ENCODE data around the gene CMTR1.

The CMTR1 gene

DNA sequence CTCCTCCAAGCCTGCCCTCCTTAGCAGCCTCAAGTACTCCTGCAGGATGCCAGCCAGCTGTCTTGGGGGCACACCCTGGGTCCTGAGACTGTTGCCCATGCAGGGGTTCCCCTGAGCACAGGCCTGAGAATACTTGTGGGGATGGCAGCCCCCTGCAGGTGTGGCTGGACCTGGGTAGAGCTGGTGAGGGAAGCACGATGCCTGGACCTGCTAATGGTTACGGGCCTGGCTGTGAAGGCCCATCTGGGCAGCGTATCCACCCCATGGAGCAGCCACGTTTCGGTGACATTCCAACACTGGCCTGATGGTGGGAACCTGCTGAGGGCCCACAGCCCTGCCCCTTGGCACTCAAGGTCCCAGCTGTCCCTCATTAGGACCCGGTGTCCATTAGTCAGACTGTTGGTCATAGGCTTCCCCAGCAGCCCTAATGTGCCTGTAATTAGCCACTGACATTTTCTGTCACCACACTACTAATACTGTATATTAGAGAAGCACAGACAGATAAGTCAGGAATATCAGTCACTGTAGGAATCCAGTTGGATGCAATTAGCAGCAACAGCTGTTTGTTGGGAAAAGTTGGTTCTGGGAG is 46.3 kb downstream of the CMTR1 start:
- DNase-seq, result no peak

DNA sequence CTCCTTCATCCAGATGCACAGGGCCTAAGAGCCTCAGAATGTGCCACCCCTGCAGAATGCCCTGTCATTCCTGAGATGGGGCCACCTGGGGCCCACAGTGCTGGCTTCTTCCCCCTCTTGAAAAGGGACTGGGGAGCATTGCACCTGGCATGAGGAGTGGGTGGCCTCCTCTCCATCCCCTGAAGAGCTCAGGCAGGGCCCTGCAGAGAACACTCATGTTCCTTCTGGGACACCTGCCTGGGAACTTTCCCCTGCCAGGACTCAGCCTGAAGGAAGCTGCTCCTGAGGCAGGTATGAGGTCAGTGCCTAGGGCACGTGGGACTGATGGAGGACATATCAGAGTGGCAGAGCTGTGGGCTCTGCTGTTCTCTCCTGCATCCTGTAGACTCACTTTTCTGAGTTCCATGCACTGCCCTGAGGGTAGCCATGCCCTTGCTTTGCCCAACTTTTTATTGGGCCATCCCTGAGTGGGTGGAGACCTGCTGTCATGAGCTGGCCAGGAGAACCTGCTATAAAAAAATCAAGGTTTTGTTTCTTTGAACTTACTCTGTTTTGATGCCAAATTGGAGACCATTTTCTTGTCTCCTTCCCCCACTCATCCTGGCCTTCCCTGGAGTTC is 47.2 kb downstream of the CMTR1 start:
- no peak for DNase-seq

DNA sequence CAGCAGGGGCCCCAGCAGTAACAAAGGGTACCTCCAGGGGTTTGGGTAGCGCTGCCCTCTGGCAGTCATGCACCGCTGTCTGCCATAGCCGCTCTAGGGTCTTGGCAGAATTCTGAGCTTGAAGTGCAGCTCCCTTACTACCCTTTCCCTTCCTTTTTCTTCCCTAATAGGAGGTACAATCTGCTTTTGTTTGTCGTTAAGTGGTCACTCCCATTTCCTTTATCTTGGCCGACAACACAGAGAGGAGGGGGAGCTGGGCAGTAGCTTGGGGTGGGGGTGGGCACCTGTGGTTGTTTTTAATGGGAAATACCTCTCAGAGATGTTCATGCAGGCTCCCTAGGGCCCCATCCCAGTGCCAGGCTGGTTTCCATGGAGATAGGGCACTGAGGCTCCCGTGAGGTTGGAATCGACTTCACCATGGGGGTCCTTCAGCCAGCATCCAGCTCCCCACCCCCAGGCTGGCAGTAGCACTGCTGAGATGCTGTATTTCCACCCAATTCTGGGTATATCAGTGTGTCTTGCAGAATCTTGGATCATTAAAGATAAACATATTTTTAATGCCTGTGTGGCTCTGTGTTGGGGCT is 48.0 kb downstream of the CMTR1 start:
- no peak for DNase-seq

DNA sequence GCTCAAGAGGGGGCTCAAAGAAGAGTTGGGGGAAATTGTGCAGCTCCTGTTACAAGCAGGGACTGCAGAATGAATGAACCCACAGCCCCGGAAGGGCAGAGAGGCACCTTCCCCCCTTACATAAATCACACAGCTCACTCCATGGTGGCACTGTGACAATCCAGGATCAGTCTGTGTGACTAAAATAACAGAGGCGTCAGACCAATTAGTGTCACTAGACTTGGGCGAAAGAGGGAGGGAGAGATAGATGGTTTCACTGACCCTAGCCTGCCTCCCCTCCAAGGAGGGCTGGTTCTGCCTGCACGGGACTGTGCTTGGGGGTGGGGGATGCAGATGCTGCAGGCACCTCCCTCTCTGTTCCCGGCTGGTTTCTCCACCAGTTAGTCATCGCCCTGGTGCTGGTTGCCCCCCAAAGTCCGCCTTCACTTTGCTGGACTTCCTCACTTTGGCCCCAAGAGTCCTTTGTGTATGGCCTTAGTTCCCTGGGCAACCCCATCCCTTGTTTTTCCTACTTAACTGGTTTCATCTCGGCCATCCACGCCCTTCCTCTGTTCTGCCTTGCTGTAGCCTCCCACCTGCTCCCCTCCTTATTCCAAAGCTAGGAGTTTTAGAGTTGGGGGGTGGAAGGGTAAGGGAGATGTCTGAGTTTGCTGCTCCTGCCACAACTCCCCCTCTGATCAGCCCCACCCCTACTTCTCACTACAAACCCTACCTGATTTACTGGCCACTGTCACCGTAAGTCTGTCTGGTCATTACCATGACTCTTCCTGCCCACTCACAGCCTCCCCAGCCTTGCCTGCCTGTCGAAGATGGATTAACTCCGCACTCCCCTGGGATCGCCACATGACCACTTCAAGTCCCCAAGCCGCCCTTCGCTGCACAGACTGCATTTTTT is 48.9 kb downstream of the CMTR1 start:
- no peak for DNase-seq

DNA sequence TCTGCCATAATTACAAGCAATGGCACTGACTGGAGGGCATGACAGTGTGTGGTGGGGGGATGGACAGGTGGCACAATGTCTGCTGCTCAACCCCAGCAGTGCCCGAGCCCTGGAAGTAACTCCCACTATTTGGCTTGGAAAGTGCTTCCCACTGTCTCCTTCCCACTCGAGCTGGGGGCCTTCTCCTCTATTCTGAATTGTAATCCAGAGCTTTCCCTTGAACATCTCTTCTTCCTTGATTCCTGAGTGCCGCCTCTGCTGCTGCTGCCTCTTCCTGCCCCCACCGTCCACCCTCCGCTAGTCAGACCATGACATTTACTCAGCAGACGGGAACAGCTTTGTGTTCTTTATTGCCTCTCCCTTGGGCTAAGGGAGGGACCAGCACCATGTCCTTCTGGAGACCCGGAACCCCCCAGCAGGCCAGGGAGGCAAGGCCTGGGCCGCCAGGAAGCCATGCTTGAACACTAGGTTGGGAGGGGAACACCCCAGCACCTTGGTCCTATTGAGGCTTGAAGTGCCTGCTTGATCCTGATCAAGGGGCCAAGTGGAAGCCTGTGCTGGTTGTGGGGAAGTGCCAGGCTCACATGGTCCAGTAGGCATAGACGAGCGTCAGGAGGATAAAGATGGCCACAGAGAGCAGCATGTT is 49.7 kb downstream of the CMTR1 start:
- no peak for DNase-seq

DNA sequence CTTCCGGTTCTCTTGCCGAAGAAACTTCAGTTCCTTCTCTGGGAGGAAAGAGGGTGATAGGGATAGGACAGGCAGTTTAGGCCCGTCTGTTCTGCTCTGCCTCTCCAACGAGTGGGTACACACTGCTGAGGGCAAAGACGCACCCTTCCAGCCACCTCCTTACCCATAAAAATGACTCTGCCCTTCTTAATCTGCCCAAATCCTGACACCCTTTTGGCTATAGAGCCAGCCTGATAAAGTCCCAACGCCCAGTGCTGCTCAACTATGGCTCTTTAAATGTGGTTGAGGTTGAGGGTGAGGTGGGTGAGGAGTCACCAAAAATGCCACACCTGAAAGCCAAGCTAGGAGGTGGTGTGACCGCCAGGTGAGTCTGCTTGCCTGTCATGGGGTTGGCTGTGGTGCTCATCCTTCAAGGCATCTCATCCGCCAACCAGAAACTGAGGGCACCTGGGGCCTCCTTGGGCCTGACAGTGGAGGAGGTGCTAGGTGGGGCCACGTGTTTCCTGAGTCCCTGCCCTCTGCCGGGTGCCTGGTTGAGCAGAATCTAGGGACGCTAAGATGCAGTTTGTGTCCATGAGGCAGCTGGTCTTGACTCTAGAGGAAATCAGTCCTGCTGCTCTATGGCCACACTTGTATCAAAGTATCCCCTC is 50.4 kb downstream of the CMTR1 start:
- no peak for DNase-seq

DNA sequence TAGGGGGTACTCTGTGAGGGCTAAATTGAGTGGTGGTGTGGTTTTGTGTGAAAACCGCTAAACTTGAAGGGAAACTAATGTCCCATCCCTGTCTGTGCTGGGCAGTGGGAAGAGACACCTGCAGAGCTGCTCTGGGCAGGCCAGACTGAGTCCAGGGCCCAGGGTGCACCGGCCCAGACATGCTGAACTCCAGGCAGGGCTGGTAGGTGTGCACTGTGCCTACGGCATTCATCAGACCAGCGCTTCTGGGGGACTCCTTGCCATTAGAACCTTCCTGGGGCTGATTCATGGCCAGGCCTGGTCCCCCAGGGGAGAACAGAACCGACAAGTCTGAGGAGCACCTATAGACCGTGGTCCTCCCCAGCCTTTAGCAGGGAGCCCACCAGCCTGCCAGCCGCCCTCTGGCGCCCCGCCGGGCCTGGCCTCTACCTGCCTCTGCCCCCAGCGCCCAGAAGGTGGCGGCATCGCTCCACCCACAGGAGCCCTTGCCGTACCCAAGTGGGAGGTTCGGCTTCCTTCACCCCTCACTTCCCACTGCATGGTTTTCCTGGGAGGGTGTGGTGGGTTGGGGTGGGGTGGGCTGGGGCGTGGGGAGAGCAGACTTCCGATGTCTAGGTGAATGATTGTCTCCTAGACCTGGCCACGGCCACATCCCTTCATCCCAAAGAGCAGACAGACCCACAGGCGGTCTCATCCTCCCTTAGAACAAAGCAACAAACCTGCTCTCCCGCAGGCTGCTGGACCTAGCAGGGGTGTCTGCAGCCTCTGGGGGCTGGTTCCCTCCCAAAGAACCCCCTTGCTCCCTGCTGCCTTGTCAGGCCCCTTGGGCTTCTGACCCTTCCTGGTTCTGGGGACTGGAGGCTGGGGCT is 51.1 kb downstream of the CMTR1 start:
- DNase-seq, result peak; percentile 79

DNA sequence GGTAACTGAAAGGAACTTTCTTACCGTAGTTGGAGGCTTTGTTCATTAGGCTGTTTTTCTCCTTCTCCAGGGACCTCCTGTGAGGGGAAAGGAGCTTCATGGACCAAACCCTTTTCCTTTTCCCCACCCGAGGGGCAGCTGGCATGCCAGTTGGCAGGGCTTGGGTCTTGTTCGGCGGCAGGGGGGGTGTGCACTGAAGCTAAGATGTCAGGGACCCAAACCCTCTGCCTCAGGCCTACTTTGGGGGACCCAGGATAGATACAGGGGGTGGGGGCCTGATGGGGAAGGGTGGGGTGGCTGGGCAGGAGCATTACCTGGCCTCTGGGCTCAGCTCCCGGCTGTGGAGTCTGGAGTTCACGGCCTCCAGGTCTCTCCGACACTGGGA is 51.8 kb downstream of the CMTR1 start:
- no peak for DNase-seq

DNA sequence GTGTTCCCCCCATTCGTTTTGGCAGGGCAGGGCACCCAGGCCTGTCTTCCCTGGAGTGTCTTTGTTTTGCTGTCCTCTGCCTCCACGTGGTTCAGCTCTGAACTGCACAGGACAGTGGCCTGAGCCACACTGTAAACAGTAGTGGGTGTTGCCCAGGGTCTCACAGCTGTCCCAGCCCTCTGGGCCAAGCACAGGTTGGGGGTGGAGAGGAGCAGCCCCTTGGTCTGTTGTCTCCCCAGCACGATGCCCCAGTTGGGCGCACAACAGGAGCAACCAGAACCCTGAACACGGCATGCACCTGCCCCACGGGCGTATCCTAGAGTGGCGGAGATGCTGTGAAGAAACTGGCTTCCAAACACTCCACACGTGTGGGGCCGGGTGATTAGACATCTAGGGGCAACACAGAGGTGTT is 52.3 kb downstream of the CMTR1 start:
- no peak for DNase-seq

DNA sequence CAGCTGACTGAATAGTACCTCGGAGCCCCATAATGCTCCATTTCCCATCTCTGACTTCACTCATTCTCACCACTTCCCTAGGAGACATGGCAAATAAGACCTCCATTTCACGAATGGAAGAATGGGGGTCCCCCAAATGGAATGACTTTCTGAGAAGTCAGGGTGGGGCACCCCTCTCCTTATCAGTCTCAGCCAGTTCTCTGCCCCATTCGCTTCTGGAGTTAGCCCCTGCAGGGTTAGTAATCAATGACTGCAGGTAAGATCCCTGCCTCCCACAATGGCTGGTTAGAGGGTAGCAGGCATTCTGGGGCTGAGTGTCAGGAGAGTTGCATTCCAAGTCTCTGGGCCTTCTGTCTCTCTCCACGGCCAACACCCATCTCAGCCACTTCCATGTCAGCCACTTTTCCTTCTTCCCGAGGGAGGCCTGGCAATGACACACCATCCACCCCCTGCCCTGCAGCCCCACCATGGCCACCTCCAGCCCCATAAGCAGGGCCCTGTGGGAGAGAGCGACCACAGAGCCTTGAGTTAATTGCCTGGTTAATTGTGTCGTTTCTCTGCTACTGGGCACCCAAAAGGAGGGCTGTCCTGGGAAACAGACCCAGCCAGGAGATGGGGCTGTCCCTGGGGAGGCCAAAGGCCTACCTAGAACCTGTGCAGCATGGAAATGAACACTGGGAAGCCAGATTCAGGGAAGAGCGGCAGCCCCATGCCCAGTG is 53.3 kb downstream of the CMTR1 start:
- no peak for DNase-seq

DNA sequence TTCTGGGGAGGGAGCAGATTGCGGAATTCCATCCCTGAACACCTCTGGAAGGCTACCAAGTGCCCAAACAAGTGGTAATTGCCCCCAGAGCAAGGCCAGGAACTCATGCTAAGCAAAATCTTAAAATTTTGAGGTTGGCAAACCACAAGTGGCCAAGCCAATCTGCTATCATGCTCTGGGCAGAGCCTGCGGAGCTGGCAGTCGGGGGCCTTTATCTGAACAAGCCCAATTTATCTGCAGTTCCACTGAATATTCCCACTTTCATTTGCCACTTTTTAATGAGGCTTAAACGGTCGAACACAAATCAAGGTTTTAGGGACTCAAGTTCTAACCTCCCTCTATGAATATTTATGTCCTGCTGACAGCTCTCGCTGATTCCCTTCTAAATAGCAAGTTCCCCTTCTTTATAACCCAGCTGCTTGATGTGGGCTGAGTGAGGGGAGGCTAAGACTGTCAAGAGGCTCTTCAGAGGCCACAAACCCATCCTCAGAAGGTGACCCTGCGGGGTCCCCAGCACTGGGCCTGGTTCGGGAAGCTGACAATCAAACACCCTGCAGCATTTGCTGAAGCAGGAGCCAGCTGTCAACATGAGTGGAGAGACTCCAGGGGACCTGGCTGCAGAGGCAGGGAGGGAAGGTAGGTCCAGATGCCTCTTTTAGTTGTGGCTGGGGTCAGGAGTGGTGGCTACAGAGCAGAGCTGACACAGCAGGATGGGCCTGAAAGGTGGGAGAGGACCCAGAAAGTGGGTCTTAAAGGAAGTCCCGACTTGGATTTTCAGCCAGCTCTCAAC is 54.8 kb downstream of the CMTR1 start:
- DNase-seq, result no peak

DNA sequence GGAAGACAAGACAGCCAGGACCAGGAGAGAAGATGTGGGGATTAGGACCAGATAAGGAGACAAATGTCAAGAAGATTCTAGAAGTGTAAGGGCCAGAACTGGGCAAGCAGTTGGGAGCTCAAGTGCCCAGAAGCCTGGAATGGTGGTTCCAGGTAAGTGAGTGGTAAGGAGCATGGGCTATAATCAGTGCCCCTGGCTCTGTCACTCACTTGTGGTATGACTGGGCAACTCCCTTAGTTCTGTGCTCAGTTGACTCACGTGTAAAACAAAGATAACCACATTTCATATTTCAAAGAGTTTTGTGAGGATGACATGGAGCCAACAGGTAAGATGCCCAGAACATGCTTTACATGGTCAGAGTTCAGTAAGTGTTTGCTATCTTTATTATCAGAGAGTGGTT is 55.5 kb downstream of the CMTR1 start:
- peak; percentile 45 for DNase-seq

DNA sequence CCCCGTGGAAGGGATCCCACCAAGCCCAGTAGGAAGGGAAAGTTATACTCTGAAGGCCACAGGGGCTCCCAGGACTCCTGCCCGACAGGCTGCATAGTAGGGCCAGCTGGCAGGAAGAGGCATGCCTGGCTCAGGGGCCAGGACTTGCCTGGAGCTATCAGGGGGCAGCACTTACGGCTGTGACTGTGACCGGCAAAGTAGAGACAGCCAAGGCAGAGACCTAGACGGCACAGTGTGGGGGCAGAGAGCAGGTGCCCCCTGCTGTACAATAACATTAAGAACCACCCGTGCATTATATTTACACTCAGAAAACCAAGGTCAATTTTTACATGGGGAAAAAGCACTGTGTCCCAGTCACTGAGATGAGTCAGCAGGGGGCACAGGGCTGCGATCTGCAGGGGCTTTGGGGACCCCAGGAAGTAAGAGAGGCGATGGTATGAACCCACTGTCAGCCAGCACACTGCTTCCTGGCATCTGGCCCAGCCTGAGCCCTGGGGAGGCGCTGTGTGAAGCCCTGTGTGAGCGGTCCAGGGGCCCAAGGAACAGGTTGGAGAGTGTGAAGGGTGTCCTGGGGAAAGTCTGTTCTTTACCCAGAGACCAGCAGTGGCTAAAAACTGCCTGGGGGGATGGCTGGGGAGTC is 56.8 kb downstream of the CMTR1 start:
- no peak for DNase-seq

DNA sequence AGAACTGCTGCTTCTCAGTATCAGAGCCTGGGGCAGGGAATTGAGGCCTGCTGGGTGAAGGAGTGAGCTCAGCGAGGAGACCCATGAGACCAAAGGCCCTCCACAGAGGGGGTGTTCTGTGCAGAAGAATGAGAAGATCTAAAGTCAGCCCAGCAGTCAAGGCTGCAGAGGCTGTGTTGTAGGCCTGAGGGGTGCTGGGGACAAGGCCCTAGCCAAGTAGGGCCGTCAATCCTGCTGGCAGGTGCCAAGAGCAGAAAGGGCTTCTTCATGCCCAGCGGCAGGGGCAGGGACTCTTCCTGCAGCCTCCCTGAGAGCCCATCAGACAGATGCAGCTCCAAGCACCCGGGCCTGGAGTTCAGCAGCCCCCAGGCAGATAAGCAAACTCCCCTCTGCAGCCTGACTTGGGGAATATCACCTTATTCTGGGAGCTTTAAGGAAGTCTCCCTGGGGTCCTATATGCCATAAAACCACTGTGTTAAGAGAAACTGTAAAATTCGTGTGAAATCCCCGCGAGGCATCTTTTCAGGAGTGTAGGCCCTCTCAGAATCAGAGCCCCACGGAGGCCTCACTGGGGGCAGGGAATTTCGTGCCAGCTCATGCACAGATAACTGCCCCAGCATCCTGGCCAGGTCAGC is 57.6 kb downstream of the CMTR1 start:
- no peak for DNase-seq

DNA sequence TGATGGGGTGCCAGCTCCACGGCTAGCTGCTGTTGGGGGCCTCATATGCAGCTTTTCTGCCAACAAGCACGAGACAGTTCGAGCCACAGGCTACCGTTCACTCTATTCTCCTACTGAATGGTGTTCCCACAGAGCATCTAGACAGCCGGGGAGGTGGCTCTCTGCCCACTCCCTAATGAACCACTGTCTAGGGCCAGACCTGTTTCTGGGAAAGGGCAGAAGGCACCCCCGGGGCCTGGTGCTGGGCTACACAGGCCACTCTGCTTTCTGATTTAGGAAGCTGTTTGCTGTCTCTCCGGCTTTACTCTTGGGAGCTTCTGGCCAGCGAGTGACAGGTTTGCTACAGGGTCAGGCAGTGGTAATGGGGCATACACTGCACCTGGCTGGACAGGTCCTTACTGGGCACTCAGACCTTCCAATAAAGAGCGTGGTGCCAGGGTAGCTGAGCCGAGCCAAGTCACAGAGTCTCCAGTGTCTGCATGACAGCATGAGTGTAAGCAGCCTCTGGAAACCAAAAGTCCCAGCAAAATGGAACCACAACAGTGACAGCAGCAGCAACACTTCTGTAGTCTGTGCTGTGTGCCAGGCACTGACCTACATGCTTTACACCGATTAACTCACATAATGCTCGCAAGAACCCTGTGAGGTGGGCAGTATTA is 58.3 kb downstream of the CMTR1 start:
- DNase-seq, result no peak

DNA sequence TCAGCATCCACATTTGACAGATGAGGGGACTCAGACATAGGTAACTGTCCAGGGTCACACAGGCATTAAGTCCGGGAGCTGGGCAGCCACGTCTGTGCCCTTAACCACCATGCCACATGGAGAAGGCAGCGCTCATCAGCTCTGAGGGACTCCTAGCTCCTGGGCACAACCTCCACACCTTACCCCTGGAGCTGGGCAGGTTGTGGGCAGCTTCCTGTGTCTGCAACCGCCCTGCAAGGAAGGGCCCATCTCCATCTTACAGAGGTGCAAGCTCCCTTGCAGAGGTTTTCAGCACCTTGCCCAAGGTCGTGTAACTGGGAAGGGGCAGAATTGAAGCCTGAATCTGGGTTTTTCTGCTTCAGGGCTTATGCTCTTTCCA is 58.8 kb downstream of the CMTR1 start:
- no peak for DNase-seq

DNA sequence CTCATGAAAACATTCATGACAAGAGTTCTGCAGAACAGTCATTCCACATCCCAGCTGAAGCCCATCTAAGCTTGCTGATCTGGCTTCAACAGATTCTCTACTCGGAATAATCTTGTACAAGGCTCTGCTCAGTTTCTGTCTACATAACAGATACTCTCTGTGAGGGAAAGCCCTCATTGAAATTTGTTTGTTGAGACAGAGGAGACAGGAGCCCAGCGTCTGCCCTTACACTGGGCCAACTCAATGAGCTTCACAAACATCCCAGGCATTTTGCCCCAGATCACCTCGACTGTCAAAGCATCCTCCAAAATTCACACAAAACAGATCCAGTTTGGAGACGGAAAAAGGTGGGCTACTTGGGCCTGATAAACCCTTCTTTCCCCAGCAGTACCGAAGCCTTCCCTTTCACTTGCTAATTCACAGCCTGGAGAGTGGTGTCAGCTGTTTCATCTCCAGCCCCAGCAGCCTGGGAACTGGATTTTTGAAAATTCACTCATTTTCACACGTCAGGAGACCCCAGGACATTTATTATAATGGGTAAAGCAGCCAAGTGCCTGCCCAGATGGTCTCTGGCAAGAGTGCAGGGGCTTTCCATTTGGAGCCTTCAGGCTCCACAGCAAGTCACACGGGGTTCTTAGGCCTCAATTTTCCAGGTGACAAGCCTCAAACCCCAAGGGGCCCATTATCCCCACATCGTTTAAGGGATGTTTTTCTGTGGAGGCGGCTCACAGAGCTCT is 59.4 kb downstream of the CMTR1 start:
- no peak for DNase-seq

Data from activated CD4-positive, alpha-beta T cell treated with anti-CD3 and anti-CD28 coated beads, Interleukin-2, Interleukin-6, amounts not matched to agents 100 ng/mL and 50 ng/mL, durations not matched to agents 16 hours and 8 hours (primary cell).